Glutamatergic neuron (in vitro differentiated cells): ENCODE results near the gene PPFIBP2. TPM values are rescaled to one million over a fixed set of nuclear protein-coding genes. Genes with fewer than 3 reads are reported as not detected.

ENCODE experiments used
- DNase-seq: peaks from one replicate; pipeline ENCODE4 v3.0.0; 2022
- H3K27ac Mint-ChIP-seq: one replicate; pipeline ENCODE4 v1.8.0; 2020; ENCODE audit warnings: mild to moderate bottlenecking, mixed read lengths, inconsistent platforms; ENCODE audit not compliant: unreplicated experiment
- H3K27me3 Mint-ChIP-seq: one replicate; pipeline ENCODE4 v1.8.0; 2020; ENCODE audit warnings: mild to moderate bottlenecking, moderate library complexity, mixed read lengths, inconsistent platforms; ENCODE audit not compliant: unreplicated experiment
- H3K36me3 Mint-ChIP-seq: one replicate; pipeline ENCODE4 v1.8.0; 2020; ENCODE audit warnings: mild to moderate bottlenecking, mixed read lengths, inconsistent platforms; ENCODE audit not compliant: unreplicated experiment
- H3K4me1 Mint-ChIP-seq: one replicate; pipeline ENCODE4 v1.8.0; 2020; ENCODE audit warnings: mild to moderate bottlenecking, low read depth, mixed read lengths, inconsistent platforms; ENCODE audit not compliant: unreplicated experiment
- H3K4me3 Mint-ChIP-seq: one replicate; pipeline ENCODE4 v1.8.0; 2020; ENCODE audit warnings: mild to moderate bottlenecking, mixed read lengths, inconsistent platforms; ENCODE audit not compliant: unreplicated experiment
- H3K9me3 Mint-ChIP-seq: one replicate; pipeline ENCODE4 v1.8.0; 2020; ENCODE audit warnings: mild to moderate bottlenecking, moderate library complexity, mixed read lengths, inconsistent platforms; ENCODE audit not compliant: unreplicated experiment
- total RNA-seq: library from RNA; stranded (reverse); fragmentation: NEBNext Ultra II Directional; extraction: Animal tissue kit (Norgen Biotek cat#: 25700); gene quantifications from one replicate; pipeline ENCODE4 v1.2.1, GENCODE V29; 2021; ENCODE audit not compliant: unreplicated experiment
- TF ChIP-seq, protein P1 (sequence below): fragments of 200-600 bp; sonication (generic); IDR thresholded peaks from one replicate; pipeline ENCODE4 v1.5.0; 2021; ENCODE audit not compliant: partially characterized antibody, unreplicated experiment

The PPFIBP2 gene
- total RNA-seq, 1 donor from 2014 or later: 1.5 TPM

DNA sequence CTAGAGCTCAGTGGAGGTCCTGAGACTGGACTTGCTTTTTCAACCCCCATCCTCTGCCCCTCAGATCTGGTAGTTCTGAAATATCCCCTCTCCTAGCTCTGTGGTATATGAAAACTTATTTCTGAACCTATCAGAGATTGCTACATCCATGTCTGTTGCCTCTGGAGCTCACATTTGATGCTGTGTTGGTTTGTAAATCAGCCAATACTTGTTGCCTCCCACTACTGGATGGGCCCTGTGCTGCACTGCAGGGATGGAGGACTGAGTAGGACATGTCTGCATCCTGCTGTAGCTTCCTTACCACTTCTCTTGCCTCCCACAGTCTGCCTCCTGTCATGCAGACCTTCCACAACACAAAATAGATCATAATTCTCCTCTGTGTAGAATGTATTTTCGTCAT is 23.3 kb upstream of the PPFIBP2 start:
- no peak overlapping the region for H3K27ac Mint-ChIP-seq
- H3K4me1 Mint-ChIP-seq: no peaks in the 10 kb centered on the region
- TF ChIP-seq, protein P1, sequence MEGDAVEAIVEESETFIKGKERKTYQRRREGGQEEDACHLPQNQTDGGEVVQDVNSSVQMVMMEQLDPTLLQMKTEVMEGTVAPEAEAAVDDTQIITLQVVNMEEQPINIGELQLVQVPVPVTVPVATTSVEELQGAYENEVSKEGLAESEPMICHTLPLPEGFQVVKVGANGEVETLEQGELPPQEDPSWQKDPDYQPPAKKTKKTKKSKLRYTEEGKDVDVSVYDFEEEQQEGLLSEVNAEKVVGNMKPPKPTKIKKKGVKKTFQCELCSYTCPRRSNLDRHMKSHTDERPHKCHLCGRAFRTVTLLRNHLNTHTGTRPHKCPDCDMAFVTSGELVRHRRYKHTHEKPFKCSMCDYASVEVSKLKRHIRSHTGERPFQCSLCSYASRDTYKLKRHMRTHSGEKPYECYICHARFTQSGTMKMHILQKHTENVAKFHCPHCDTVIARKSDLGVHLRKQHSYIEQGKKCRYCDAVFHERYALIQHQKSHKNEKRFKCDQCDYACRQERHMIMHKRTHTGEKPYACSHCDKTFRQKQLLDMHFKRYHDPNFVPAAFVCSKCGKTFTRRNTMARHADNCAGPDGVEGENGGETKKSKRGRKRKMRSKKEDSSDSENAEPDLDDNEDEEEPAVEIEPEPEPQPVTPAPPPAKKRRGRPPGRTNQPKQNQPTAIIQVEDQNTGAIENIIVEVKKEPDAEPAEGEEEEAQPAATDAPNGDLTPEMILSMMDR: no peak
- H3K36me3 Mint-ChIP-seq: no peaks in the 10 kb centered on the region
- H3K4me3 Mint-ChIP-seq: no peak overlapping the region
- H3K9me3 Mint-ChIP-seq: no peaks in the 10 kb centered on the region
- H3K27me3 Mint-ChIP-seq: peaks cover 2% of the 10 kb centered on the region
- no peak for DNase-seq

DNA sequence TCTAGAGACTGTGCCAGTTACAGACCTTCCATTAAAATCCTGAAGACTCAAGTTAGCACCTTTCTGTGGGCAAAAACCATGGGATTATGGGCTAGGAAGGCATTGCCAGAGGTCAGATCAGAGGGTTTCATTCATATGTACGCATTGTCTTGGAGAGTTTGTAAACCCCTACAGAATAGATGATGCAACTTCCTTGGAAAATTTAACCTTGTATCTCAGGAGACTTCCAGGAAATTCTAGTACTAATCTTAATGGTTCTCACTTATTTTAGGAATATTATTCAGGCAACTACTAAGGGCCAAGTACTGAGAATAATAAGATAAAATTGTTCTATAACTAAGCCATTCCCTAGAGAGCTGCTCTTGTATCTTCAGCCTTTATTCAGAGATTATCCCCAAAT is 21.5 kb upstream of the PPFIBP2 start:
- no peak for DNase-seq
- Mint-ChIP-seq H3K27me3 (peaks cover 2% of the 10 kb centered on the region), H3K27ac (no peak overlapping the region), H3K4me3 (no peak overlapping the region), H3K36me3 (no peaks in the 10 kb centered on the region), H3K4me1 (no peaks in the 10 kb centered on the region), H3K9me3 (no peaks in the 10 kb centered on the region)
- TF ChIP-seq, protein P1: no peak

DNA sequence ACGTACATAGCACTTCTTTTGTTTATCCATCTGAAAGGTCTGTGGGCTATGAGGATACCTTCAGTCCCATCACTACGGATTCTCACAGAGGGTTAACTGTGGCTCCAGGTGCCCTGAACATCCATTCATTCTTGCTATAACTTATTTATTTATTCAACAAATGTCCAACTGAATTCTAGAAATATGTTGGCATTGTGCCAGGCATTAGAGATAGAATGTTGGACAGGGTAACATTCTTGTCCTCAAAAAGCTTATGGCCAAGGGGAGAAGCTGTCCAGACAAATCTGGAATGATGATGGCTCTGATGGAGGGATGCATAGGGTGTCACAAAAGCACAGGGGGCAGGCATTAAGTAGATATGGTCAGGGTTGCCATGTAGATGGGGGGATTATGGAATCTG is 20.1 kb upstream of the PPFIBP2 start:
- TF ChIP-seq, protein P1: no peak
- no peak for DNase-seq
- no peak overlapping the region for H3K4me3 Mint-ChIP-seq
- H3K36me3 Mint-ChIP-seq: no peaks in the 10 kb centered on the region
- H3K27ac Mint-ChIP-seq: no peak overlapping the region
- peaks cover 2% of the 10 kb centered on the region for H3K27me3 Mint-ChIP-seq
- no peaks in the 10 kb centered on the region for H3K9me3 Mint-ChIP-seq
- H3K4me1 Mint-ChIP-seq: no peaks in the 10 kb centered on the region

DNA sequence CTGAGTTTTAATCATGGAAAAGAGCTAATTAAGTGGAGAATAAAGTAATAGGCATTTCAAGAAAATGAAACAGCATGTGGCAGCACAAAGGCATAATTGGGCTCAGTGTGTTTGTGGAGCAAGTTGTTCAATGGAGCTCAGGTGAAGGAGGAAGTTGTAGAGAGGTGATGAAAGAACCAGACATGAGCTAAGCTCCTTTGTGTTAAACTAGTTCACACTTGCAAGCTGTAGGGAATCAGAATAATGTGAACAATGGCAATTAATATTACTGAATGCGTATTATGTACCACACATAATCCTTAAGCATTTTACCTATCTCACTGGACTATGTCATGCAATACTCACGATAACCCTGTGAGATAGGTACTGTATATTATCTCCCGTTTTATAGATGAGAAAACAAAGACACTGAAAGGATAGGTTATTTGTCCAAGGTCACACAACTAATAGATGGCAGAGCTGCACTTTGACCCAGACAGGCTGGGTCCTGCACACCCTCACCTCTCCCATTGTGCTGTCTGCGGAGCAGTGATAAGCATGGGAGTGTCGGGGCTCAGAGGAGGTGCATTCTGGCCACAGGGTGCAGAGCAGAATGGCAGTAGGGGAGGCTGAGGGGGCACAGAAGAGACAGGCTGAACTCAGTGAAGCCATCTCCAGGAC is 19.6 kb upstream of the PPFIBP2 start:
- Mint-ChIP-seq H3K36me3 (no peaks in the 10 kb centered on the region), H3K4me3 (no peak overlapping the region), H3K27me3 (peaks cover 2% of the 10 kb centered on the region), H3K27ac (no peak overlapping the region), H3K9me3 (no peaks in the 10 kb centered on the region), H3K4me1 (no peaks in the 10 kb centered on the region)
- TF ChIP-seq, protein P1: no peak
- DNase-seq: no peak

DNA sequence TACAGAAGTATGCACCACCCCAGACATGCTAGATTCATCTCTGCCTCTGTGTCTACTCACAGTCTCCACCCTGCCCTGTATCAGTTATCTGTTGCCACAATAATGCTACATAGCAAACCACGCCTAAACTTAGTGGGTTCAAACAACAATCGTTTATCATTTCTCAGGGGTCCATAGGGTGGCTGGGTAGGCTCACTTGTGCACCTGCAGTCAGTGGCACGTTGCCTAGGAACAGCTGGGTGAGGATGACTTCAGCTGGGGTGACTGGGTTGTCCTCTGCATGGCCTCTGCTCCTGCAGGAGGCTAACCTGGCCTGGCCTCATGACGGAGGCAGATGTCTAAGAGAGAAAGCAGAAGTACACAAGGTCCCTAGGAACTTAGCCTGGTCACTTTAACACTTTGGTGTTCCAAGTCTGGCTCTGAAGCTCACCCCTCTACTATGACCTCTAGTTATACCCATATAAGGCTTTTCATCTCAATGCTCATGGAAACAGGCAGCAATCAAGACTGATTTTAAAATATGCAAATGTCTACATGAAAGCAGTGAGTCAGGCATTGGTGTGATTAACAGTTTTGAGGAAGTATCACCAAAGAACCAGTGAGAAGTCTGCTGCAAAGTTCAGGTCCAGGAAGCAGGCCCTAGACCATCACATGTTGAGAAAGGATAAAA is 17.8 kb upstream of the PPFIBP2 start:
- TF ChIP-seq, protein P1: no peak

More for the DNA sequence above, 17.8 kb upstream of the PPFIBP2 start:
- H3K36me3 Mint-ChIP-seq: no peaks in the 10 kb centered on the region
- no peak for DNase-seq
- no peak overlapping the region for H3K27ac Mint-ChIP-seq
- H3K4me1 Mint-ChIP-seq: no peaks in the 10 kb centered on the region
- H3K9me3 Mint-ChIP-seq: no peaks in the 10 kb centered on the region
- no peak overlapping the region for H3K4me3 Mint-ChIP-seq
- H3K27me3 Mint-ChIP-seq: peaks cover 2% of the 10 kb centered on the region
